HUES6 (cell line): ENCODE data around the gene LIN37.
"Not testable (repeated sequence)": the region's sequence is repeated elsewhere in the genome, so short reads cannot be mapped to it uniquely, and the experiment has no call there.

Experiments
- H3K27ac ChIP-seq: 2 replicates; pipeline ENCODE4 v1.7.0; 2013; ENCODE audit warnings: low read depth, mild to moderate bottlenecking, low read length, inconsistent platforms
- H3K27me3 ChIP-seq: 2 replicates; pipeline ENCODE4 v1.6.1; 2013; ENCODE audit warnings: low read length; ENCODE audit not compliant: control insufficient read depth, insufficient read depth
- H3K36me3 ChIP-seq: 2 replicates; pipeline ENCODE4 v1.6.1; 2013; ENCODE audit warnings: low read length; ENCODE audit not compliant: control insufficient read depth, insufficient read depth
- H3K4me1 ChIP-seq: 2 replicates; pipeline ENCODE4 v1.6.1; 2013; ENCODE audit warnings: low read length; ENCODE audit not compliant: control insufficient read depth, insufficient read depth
- H3K4me3 ChIP-seq: 2 replicates; pipeline ENCODE4 v1.5.1; 2013; ENCODE audit warnings: low read depth, low read length
- H3K9ac ChIP-seq: one replicate; pipeline ENCODE4 v1.6.1; 2013; ENCODE audit warnings: mild to moderate bottlenecking, low read length
- H3K9me3 ChIP-seq: 2 replicates; pipeline ENCODE4 v1.6.1; 2013; ENCODE audit warnings: low read depth, low read length; ENCODE audit not compliant: control insufficient read depth, insufficient read depth

Gene LIN37

DNA sequence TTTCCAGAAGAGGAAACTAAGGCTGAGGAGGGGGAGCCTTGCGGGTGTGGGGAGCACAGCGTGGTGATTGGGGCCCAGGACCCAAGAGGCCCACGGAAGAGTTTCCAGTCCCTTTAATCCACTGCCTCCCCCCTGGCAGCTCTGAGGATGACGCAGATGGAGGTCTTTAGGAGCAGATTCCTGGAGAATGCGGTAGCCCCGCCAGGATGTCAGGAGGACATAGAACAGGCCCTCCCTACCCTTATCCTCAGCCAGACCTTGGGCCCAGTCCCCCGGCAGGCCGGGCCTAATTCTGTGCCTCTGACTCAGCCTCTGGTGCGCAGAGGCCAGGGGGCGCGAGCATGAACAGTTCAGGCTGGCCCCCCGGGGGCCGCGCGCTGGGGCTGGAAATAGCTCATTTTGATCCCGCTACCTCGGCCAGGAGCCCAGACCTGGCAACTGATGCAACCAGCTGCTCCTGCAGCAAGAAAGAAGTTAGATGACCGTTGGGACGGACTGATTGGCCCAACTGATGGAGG lies 8.9 kb downstream of the LIN37 start:
- peaks cover 11% of the 10 kb centered on the region for H3K4me1 ChIP-seq
- H3K27me3 ChIP-seq, result peaks cover 11% of the 10 kb centered on the region; the same call in 1 of the 2 replicates
- H3K27ac ChIP-seq, result peak overlapping the region; percentile 67; the same call in 1 of the 2 replicates
- no peaks in the 10 kb centered on the region for H3K9me3 ChIP-seq
- H3K36me3 ChIP-seq, result peaks cover 33% of the 10 kb centered on the region
- H3K9ac ChIP-seq, result peak overlapping the region; percentile 55
- H3K4me3 ChIP-seq, result peak overlapping the region; percentile 95

GRCh38 chr19:35757749-35758608 lies 9.6 kb downstream of the LIN37 start, which contains the start of gene PROSER3:
PROSER3 (plus strand) TSS chr19:35758176; CDS start chr19:35758216, 40 bp downstream.
- Histone ChIP-seq H3K27me3 (peaks cover 11% of the 10 kb centered on the region; the same call in 1 of the 2 replicates), H3K9ac (peak within 1 kb of the TSS; percentile 90), H3K27ac (peak within 1 kb of the TSS; percentile 88; the same call in 1 of the 2 replicates), H3K9me3 (no peaks in the 10 kb centered on the region), H3K36me3 (peaks cover 30% of the 10 kb centered on the region), H3K4me3 (peak within 1 kb of the TSS; percentile 95), H3K4me1 (peaks cover 11% of the 10 kb centered on the region)

GRCh38 chr19:35759697-35760096 lies 11.3 kb downstream of the LIN37 start:
- H3K4me3 ChIP-seq, result no peak overlapping the region
- H3K27me3 ChIP-seq, result peaks cover 11% of the 10 kb centered on the region; the same call in 1 of the 2 replicates
- peaks cover 32% of the 10 kb centered on the region for H3K36me3 ChIP-seq
- H3K27ac ChIP-seq, result no peak overlapping the region
- no peaks in the 10 kb centered on the region for H3K9me3 ChIP-seq
- H3K4me1 ChIP-seq, result peaks cover 11% of the 10 kb centered on the region
- H3K9ac ChIP-seq, result no peak overlapping the region

GRCh38 chr19:35760711-35761349 lies 12.5 kb downstream of the LIN37 start:
- H3K27ac ChIP-seq, result no peak overlapping the region
- no peaks in the 10 kb centered on the region for H3K9me3 ChIP-seq
- no peak overlapping the region for H3K4me3 ChIP-seq
- H3K27me3 ChIP-seq, result peaks cover 4% of the 10 kb centered on the region; the same call in 1 of the 2 replicates
- H3K4me1 ChIP-seq, result peaks cover 9% of the 10 kb centered on the region
- H3K9ac ChIP-seq, result no peak overlapping the region
- peaks cover 42% of the 10 kb centered on the region for H3K36me3 ChIP-seq

GRCh38 chr19:35764432-35765315 lies 16.3 kb downstream of the LIN37 start:
- Histone ChIP-seq H3K4me3 (no peak overlapping the region), H3K9me3 (no peaks in the 10 kb centered on the region), H3K4me1 (peaks cover 8% of the 10 kb centered on the region), H3K27ac (no peak overlapping the region), H3K27me3 (no peaks in the 10 kb centered on the region), H3K9ac (no peak overlapping the region), H3K36me3 (peaks cover 50% of the 10 kb centered on the region)

DNA sequence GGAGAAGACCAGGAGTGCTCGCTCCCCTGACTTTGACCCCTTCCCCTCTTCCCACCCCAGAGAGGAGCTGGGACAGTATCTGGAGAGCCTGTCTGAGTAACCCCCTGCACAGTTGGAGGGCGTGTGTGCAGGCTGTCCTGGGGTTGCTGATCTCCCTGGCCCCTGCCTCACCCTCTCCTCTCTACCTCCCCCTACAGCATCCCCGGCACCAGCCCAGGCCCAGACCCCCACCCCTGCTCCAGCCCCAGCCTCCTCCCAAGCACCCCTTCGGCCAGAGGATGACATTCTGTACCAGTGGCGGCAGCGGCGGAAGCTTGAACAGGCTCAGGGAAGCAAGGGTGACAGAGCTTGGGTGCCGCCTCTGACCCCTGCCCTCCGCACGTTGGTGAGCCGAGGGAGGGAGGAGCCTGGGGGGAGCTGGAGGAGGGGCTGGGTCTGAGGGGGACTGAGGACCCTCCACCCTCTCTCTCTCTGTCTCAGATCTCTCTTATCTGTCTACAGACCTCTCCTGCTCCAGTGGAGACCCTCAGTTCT lies 18.3 kb downstream of the LIN37 start:
- Histone ChIP-seq H3K36me3 (peaks cover 36% of the 10 kb centered on the region), H3K4me3 (no peak overlapping the region), H3K9ac (no peak overlapping the region), H3K27me3 (no peaks in the 10 kb centered on the region), H3K9me3 (no peaks in the 10 kb centered on the region), H3K4me1 (peaks cover 8% of the 10 kb centered on the region), H3K27ac (no peak overlapping the region)

GRCh38 chr19:35767288-35768081 lies 19.1 kb downstream of the LIN37 start:
- Histone ChIP-seq H3K27me3 (no peaks in the 10 kb centered on the region), H3K4me3 (peak overlapping the region; percentile 34), H3K9me3 (no peaks in the 10 kb centered on the region)

GRCh38 chr19:35768082-35768421 lies 19.7 kb downstream of the LIN37 start:
- Histone ChIP-seq H3K4me3 (no peak overlapping the region), H3K4me1 (peaks cover 8% of the 10 kb centered on the region), H3K27ac (no peak overlapping the region), H3K36me3 (peaks cover 28% of the 10 kb centered on the region), H3K9me3 (no peaks in the 10 kb centered on the region), H3K9ac (no peak overlapping the region), H3K27me3 (no peaks in the 10 kb centered on the region)

More at GRCh38 chr19:35767288-35768081, 19.1 kb downstream of the LIN37 start:
- H3K4me1 ChIP-seq, result peaks cover 8% of the 10 kb centered on the region
- no peak overlapping the region for H3K9ac ChIP-seq
- H3K36me3 ChIP-seq, result peaks cover 28% of the 10 kb centered on the region
- H3K27ac ChIP-seq, result no peak overlapping the region

GRCh38 chr19:35772362-35772761 lies 24.0 kb downstream of the LIN37 start:
- H3K36me3 ChIP-seq, H3K9me3 ChIP-seq, H3K27ac ChIP-seq, H3K9ac ChIP-seq, H3K4me3 ChIP-seq: not testable (repeated sequence)
- peaks cover 28% of the 10 kb centered on the region for H3K4me1 ChIP-seq
- H3K27me3 ChIP-seq, result peaks cover 17% of the 10 kb centered on the region
